ENCODE results near the gene PLCB4.

The PLCB4 gene

DNA sequence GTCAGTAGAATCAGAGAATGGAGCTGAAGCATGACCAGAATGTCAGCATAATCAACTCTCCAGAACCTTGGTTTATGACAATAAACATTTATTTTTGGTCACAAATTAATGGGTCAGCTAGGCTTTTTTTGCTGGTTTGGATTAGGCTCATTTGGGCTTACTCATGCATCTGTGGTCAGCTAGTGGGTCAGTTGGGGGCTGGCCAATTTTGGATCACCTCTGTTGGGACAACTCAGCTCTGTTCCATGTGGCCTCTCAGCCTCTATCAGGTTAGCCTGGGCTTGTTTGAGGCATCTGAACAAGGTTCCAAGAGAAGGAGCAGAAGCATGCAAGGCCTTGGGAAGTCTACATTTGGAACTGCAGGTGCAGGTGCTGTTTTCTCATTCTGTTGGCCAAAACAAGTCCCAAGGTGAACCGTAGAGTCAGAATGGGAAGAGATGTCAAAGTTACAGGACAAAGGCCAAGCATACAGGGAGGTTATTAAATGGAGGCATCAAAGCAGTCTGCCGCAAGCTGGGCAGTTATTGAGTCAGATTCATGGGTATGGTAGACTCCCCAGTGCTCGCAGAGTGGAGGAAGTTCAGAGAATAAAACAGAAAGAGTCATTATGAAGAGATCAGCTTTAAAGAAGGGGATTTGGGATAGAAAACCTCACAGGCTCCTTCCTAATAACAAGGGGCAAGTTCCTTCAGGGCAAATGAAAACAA, 173.0 kb downstream of the PLCB4 start:
- H3K4me3 ChIP-seq (replicated peaks; ENCODE audit: low read depth, low read length): no peak overlapping the region
- TF ChIP-seq CTCF (IDR thresholded peaks at IDR 0.05; ENCODE audit: low read length, missing control alignments): no peak
- no peak for DNase-seq (ENCODE audit: low read depth)

- TF ChIP-seq CTCF (IDR thresholded peaks at IDR 0.05; ENCODE audit: low read length, missing control alignments): no peak
- H3K4me3 ChIP-seq (replicated peaks; ENCODE audit: low read depth, low read length): no peak overlapping the region
- no peak for DNase-seq (ENCODE audit: low read depth)
Observed at GRCh38 chr20:9243986-9244385, 175.1 kb downstream of the PLCB4 start.

GRCh38 chr20:9244811-9245210, 175.9 kb downstream of the PLCB4 start:
- H3K4me3 ChIP-seq (replicated peaks; ENCODE audit: low read depth, low read length): no peak overlapping the region
- DNase-seq (ENCODE audit: low read depth): no peak
- no peak for TF ChIP-seq CTCF (IDR thresholded peaks at IDR 0.05; ENCODE audit: low read length, missing control alignments)

GRCh38 chr20:9246731-9247130, 177.8 kb downstream of the PLCB4 start:
- no peak for DNase-seq (ENCODE audit: low read depth)
- TF ChIP-seq CTCF (IDR thresholded peaks at IDR 0.05; ENCODE audit: low read length, missing control alignments): no peak
- no peak overlapping the region for H3K4me3 ChIP-seq (replicated peaks; ENCODE audit: low read depth, low read length)

- no peak for TF ChIP-seq CTCF (IDR thresholded peaks at IDR 0.05; ENCODE audit: low read length, missing control alignments)
- DNase-seq (ENCODE audit: low read depth): no peak
- H3K4me3 ChIP-seq (replicated peaks; ENCODE audit: low read depth, low read length): no peak overlapping the region
Observed at GRCh38 chr20:9250511-9250910, 181.6 kb downstream of the PLCB4 start.

DNA sequence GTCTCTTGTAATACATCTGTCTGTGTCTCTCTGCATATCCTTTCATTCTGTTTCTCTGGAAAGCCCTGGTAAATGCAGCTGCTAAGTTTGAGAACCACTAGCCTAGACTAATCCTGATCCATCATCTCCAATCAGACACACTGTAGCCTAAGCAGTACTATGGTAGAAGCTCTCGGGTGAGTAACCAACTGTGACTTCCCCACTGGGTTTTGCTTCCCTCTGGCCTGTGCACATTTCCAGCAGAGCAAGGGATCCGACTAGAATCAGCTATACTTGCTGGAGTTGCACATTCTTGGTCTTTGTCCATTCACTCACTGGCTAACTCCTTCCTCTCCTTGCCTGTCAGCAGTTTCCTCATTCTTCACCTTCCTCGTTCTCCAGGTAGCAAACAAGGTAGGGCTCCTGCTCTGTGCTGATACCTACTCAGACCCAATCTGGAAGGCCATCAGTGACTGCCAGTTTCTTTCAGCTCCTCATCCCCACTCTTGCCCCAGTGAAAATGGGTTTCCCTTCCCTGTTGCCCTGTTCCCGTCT, 184.2 kb downstream of the PLCB4 start:
- TF ChIP-seq CTCF (IDR thresholded peaks at IDR 0.05; ENCODE audit: low read length, missing control alignments): no peak
- DNase-seq (ENCODE audit: low read depth): no peak
- H3K4me3 ChIP-seq (replicated peaks; ENCODE audit: low read depth, low read length): no peak overlapping the region

- TF ChIP-seq CTCF (IDR thresholded peaks at IDR 0.05; ENCODE audit: low read length, missing control alignments): no peak
- no peak overlapping the region for H3K4me3 ChIP-seq (replicated peaks; ENCODE audit: low read depth, low read length)
- DNase-seq (ENCODE audit: low read depth): no peak
Observed at GRCh38 chr20:9255171-9255570, 186.3 kb downstream of the PLCB4 start.

Data from fibroblast of pulmonary artery (primary cell).